K562 treated with DMSO at 1 percent for 24 hours (cell line): Measurements from ENCODE around the gene APOH. TPM values are rescaled to one million over a fixed set of nuclear protein-coding genes. Genes with fewer than 3 reads are reported as not detected.

Experiments
- total RNA-seq: library from RNA; unstranded; fragments of 300-600 nt; gene quantifications from 2 replicates; pipeline ENCODE4 v1.2.3, GENCODE V29; 2022; ENCODE audit warnings: low read depth; ENCODE audit not compliant: insufficient read depth

APOH gene
- total RNA-seq, result not detected in 2 replicates

GRCh38 chr17:66228887-66229782, at the start of gene APOH:
TSS of gene APOH (minus strand) at chr17:66229415. CDS start at chr17:66229379, 36 bp downstream.

DNA sequence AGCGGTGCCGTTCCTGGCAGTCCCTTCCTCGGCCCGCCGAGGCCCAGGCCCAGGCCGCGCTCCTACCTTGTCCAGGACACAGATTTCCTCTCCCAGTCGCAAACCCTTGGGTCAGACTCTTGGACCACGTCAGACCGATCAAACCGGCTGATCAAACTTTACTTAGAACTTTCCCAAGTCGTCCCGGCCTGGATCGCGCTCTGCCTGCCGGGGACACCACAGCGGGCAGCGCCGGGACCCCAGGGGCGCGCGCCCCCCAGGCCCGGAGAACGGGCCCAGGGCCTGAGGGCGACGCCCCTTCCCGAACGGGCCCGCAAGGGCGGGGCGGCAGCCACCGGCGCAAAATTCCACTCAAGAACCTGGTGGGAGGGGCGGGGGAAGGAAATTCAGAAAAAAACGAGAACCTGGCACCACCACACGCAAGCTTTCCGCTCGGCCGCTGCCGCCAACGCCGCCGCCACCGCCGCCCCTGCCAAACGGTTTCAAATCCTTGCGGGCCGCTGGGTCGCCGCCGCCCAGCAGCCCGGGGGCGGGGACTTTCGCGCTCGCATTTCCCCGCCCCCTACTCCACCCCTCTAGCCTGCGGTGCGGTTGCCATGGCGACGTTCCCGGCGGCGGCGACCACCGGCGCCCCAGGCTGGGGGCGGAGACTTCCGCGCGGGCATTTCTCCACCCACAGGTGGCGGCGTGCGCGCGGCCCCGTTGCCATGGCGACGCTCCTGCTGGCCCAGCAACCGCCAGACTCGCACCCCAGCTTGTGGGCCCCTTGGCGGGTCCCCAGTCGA, 37.4 kb downstream of the APOH start, which contains the start of gene CEP112:
Gene CEP112, minus strand, starts transcription at position 541 of the 785 bp plus-strand sequence.

Other genes starting within 250 kb of the APOH start
- gene CEP112, start 37.3 kb downstream of the APOH start, total RNA-seq, result 0.76 TPM in 1 of 2 replicates, not detected in the other
- 15.0 and 17.1 TPM in 2 replicates for gene PRKCA, start 73.2 kb upstream of the APOH start, total RNA-seq